H1 (cell line): ENCODE results near the gene MSS51. TPM values are rescaled to one million over a fixed set of nuclear protein-coding genes. Genes with fewer than 3 reads are reported as not detected.

Experiments used
- CHD2 ChIP-seq: IDR thresholded peaks from 2 replicates; pipeline ENCODE4 v1.6.1; 2012; ENCODE audit warnings: low read length, improper control_type of control experiment
- CREB1 ChIP-seq: IDR thresholded peaks from 2 replicates; pipeline ENCODE4 v1.6.1; 2012; ENCODE audit warnings: inconsistent platforms
- KDM1A ChIP-seq: fragments of 200-600, 300-600 bp; sonication (generic); IDR thresholded peaks from 2 replicates; pipeline ENCODE4 v1.7.1; 2016; ENCODE audit warnings: mild to moderate bottlenecking, low read length, borderline replicate concordance
- PHF8 ChIP-seq: fragments of 200-600 bp; sonication (generic); conservative IDR thresholded peaks from 2 replicates; pipeline ENCODE4 v1.7.1; 2012; ENCODE audit warnings: low read depth, mild to moderate bottlenecking, inconsistent platforms, low read length, moderate library complexity
- POLR2A ChIP-seq, 2 experiments: IDR thresholded peaks; 1 replicate in 1 of 2; 2 replicates in 1 of 2; pipeline ENCODE4 v1.6.1; 2011; ENCODE audit warnings: low read depth in 2 of 2, low read length in 2 of 2, mild to moderate bottlenecking in 2 of 2; ENCODE audit errors: control extremely low read depth in 1 of 2
- RBBP5 ChIP-seq: IDR thresholded peaks from 2 replicates; pipeline ENCODE4 v1.7.1; 2012; ENCODE audit warnings: low read depth, mild to moderate bottlenecking, inconsistent platforms, low read length, moderate library complexity, borderline replicate concordance
- TAF1 ChIP-seq: IDR thresholded peaks from 2 replicates; pipeline ENCODE4 v1.6.1; 2011; ENCODE audit warnings: mild to moderate bottlenecking, low read depth, low read length
- polyA plus RNA-seq, 7 experiments: library from polyadenylated mRNA; depleted of rRNA in 3 of 7; stranded (reverse) in 5 of 7; unstranded in 2 of 7; fragments of >200 nt in 5 of 7; fragments of 200-250 nt in 2 of 7; gene quantifications; 1 replicate in 5 of 7; 2 replicates in 1 of 7; 4 replicates in 1 of 7; pipeline versions ENCODE4 v1.2.1 to v1.2.3, GENCODE V29; 2011 to 2013; ENCODE audit warnings: missing spikeins in 2 of 7, mixed read lengths in 2 of 7
- total RNA-seq: library from RNA; stranded (reverse); fragmentation: NEBNext Ultra II Directional; extraction: Animal tissue kit (Norgen Biotek cat#: 25700); gene quantifications from 2 replicates; pipeline ENCODE4 v1.2.1, GENCODE V29; 2021
- TF ChIP-seq, protein P1 (sequence below): fragments of 300-600 bp; sonication (generic); IDR thresholded peaks from 2 replicates; pipeline ENCODE4 v1.7.1; 2012; ENCODE audit warnings: low read length, moderate library complexity, mild to moderate bottlenecking, inconsistent platforms; ENCODE audit not compliant: insufficient replicate concordance
- TF ChIP-seq, protein P2 (sequence below): IDR thresholded peaks from 2 replicates; pipeline ENCODE4 v1.6.1; 2012; ENCODE audit warnings: inconsistent platforms

Gene MSS51
- total and polyA plus RNA-seq, 2 of the 8 experiments (the other 6 are each of a cell fraction or from before 2014, with no cell fraction given), result 1.5 to 1.7 TPM

- TF ChIP-seq, protein P1, sequence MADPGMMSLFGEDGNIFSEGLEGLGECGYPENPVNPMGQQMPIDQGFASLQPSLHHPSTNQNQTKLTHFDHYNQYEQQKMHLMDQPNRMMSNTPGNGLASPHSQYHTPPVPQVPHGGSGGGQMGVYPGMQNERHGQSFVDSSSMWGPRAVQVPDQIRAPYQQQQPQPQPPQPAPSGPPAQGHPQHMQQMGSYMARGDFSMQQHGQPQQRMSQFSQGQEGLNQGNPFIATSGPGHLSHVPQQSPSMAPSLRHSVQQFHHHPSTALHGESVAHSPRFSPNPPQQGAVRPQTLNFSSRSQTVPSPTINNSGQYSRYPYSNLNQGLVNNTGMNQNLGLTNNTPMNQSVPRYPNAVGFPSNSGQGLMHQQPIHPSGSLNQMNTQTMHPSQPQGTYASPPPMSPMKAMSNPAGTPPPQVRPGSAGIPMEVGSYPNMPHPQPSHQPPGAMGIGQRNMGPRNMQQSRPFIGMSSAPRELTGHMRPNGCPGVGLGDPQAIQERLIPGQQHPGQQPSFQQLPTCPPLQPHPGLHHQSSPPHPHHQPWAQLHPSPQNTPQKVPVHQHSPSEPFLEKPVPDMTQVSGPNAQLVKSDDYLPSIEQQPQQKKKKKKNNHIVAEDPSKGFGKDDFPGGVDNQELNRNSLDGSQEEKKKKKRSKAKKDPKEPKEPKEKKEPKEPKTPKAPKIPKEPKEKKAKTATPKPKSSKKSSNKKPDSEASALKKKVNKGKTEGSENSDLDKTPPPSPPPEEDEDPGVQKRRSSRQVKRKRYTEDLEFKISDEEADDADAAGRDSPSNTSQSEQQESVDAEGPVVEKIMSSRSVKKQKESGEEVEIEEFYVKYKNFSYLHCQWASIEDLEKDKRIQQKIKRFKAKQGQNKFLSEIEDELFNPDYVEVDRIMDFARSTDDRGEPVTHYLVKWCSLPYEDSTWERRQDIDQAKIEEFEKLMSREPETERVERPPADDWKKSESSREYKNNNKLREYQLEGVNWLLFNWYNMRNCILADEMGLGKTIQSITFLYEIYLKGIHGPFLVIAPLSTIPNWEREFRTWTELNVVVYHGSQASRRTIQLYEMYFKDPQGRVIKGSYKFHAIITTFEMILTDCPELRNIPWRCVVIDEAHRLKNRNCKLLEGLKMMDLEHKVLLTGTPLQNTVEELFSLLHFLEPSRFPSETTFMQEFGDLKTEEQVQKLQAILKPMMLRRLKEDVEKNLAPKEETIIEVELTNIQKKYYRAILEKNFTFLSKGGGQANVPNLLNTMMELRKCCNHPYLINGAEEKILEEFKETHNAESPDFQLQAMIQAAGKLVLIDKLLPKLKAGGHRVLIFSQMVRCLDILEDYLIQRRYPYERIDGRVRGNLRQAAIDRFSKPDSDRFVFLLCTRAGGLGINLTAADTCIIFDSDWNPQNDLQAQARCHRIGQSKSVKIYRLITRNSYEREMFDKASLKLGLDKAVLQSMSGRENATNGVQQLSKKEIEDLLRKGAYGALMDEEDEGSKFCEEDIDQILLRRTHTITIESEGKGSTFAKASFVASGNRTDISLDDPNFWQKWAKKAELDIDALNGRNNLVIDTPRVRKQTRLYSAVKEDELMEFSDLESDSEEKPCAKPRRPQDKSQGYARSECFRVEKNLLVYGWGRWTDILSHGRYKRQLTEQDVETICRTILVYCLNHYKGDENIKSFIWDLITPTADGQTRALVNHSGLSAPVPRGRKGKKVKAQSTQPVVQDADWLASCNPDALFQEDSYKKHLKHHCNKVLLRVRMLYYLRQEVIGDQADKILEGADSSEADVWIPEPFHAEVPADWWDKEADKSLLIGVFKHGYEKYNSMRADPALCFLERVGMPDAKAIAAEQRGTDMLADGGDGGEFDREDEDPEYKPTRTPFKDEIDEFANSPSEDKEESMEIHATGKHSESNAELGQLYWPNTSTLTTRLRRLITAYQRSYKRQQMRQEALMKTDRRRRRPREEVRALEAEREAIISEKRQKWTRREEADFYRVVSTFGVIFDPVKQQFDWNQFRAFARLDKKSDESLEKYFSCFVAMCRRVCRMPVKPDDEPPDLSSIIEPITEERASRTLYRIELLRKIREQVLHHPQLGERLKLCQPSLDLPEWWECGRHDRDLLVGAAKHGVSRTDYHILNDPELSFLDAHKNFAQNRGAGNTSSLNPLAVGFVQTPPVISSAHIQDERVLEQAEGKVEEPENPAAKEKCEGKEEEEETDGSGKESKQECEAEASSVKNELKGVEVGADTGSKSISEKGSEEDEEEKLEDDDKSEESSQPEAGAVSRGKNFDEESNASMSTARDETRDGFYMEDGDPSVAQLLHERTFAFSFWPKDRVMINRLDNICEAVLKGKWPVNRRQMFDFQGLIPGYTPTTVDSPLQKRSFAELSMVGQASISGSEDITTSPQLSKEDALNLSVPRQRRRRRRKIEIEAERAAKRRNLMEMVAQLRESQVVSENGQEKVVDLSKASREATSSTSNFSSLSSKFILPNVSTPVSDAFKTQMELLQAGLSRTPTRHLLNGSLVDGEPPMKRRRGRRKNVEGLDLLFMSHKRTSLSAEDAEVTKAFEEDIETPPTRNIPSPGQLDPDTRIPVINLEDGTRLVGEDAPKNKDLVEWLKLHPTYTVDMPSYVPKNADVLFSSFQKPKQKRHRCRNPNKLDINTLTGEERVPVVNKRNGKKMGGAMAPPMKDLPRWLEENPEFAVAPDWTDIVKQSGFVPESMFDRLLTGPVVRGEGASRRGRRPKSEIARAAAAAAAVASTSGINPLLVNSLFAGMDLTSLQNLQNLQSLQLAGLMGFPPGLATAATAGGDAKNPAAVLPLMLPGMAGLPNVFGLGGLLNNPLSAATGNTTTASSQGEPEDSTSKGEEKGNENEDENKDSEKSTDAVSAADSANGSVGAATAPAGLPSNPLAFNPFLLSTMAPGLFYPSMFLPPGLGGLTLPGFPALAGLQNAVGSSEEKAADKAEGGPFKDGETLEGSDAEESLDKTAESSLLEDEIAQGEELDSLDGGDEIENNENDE, result no peak
- TF ChIP-seq CREB1 (no peak), RBBP5 (no peak), CHD2 (no peak), POLR2A (IDR thresholded peaks at IDR 0.05; ENCODE audit: control extremely low read depth in 1 of 2, low read depth in 2 of 2, low read length in 2 of 2) (no peak), PHF8 (no peak), TAF1 (no peak), KDM1A (no peak)
- TF ChIP-seq, protein P2, sequence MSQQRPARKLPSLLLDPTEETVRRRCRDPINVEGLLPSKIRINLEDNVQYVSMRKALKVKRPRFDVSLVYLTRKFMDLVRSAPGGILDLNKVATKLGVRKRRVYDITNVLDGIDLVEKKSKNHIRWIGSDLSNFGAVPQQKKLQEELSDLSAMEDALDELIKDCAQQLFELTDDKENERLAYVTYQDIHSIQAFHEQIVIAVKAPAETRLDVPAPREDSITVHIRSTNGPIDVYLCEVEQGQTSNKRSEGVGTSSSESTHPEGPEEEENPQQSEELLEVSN, result no peak
- TF ChIP-seq, all 59 proteins: peak for 0
These were observed 45.1 kb downstream of the MSS51 start (continued) for GRCh38 chr10:73388228-73388627.
